Measurements from ENCODE around the gene ANKRD40CL. TPM values are rescaled to one million over a fixed set of nuclear protein-coding genes. Genes with fewer than 3 reads are reported as not detected.

Gene ANKRD40CL
- total RNA-seq, 6 experiments from 2014 or later = 0.29 TPM; not detected in 5

DNA sequence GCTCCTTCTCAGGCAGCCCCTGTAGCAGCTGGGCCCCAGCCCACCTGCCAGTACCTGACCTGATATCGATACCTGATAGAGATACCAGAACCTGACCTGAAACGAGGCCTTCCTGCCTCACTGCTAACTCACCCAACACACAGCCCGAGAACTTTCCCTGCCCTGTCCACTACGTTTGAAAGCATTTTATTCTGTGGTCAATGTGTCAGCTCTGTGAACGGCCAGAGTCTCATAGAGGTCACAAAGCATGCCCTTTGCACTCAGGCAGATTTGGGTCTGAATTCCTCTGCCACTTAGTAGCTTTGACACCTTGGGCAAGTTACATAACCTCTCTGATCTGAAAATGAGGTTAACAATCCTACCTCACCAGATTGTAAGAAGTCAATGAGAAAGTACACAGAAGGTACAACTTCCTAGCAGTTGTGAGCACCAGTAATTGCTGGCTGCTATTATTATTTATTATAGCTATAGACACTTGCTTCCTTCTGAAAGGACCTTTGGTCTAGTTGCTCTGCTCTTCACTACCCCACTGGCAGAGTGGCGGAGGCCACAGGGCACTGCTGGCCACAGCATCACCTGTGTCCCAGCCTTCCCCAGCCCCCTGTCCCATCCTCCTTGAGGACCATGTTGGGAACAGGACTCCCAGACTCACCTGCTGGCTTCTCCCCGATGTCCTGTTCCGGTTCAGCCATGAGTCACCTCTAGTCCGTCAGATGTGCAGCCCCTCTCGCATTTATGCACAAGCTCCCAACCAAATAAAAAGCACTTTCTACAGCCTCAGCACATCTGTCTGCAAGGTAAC lies 895 bp downstream of the ANKRD40CL start:
- no peaks in the 10 kb centered on the region for H3K9me3 ChIP-seq
- no peak for TF ChIP-seq CTCF (IDR thresholded peaks at IDR 0.05)
- TF ChIP-seq POLR2A (IDR thresholded peaks at IDR 0.05) = peak; percentile 23
- no peaks in the 10 kb centered on the region for H3K36me3 ChIP-seq
- DNase-seq (peak in 1 of 3 donors; percentile 79), ATAC-seq (peak; percentile 58 to 74 (median 66))
- peaks cover 0 to 53% (median 22%) of the 10 kb centered on the region in 4 donors for H3K4me1 ChIP-seq
- H3K27me3 ChIP-seq = no peaks in the 10 kb centered on the region
- intact Hi-C loops (cut with DNase I) = no loop called here
- peak overlapping the region; percentile 85 to 99 (median 92) for H3K27ac ChIP-seq
- no peak overlapping the region for H3K4me3 ChIP-seq
- WGBS (ENCODE audit: insufficient coverage, low coverage, low lambda C conversion rate, missing lambda C conversion rate) = 49% methylated on average over 5 of the region's 10 CpGs

GRCh38 chr17:50765454-50766221 lies 1.7 kb downstream of the ANKRD40CL start:
- no peak overlapping the region for H3K4me3 ChIP-seq
- ATAC-seq (peak; percentile 59 to 74 (median 66)), DNase-seq (peak; percentile 59 to 92 (median 89))

DNA sequence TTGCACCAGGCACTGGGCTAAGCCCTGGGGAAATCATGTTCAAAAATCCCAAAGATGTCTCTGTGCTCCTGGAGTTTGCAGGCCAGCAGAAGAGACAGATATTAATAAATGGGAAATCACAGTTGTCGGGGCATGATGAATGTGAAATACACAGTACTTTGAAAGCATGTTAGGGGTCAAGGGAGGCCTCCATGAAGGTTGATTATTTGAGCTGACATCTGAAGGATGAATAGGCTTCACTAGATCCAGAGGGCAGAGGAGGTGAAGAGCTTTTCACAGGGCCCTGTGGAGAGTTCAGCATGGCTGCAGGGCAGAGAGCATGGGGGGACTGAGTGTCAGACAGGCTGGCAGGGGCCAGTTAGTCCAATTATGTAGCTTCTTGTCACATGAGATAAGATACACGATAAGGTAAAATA lies 2.6 kb downstream of the ANKRD40CL start:
- DNase-seq = no peak
- H3K9me3 ChIP-seq = no peaks in the 10 kb centered on the region
- no peaks in the 10 kb centered on the region for H3K36me3 ChIP-seq
- H3K27me3 ChIP-seq = no peaks in the 10 kb centered on the region
- ATAC-seq = no peak
- WGBS (ENCODE audit: insufficient coverage, low coverage, low lambda C conversion rate, missing lambda C conversion rate) = 40% methylated on average over 2 of the region's 2 CpGs
- TF ChIP-seq POLR2A (IDR thresholded peaks at IDR 0.05) (no peak), CTCF (IDR thresholded peaks at IDR 0.05) (no peak)
- H3K4me3 ChIP-seq = no peak overlapping the region
- peak overlapping the region in 2 of 3 donors; percentile 22 to 99 for H3K27ac ChIP-seq
- intact Hi-C loops (cut with DNase I) = no loop called here
- peaks cover 0 to 53% (median 22%) of the 10 kb centered on the region in 4 donors for H3K4me1 ChIP-seq

More at GRCh38 chr17:50765454-50766221, 1.7 kb downstream of the ANKRD40CL start:
- no peaks in the 10 kb centered on the region for H3K9me3 ChIP-seq
- H3K4me1 ChIP-seq = peaks cover 0 to 53% (median 22%) of the 10 kb centered on the region in 4 donors
- H3K27ac ChIP-seq = peak overlapping the region; percentile 85 to 99 (median 92)
- H3K36me3 ChIP-seq = no peaks in the 10 kb centered on the region
- TF ChIP-seq CTCF (IDR thresholded peaks at IDR 0.05) = no peak
- no peak for TF ChIP-seq POLR2A (IDR thresholded peaks at IDR 0.05)
- H3K27me3 ChIP-seq = no peaks in the 10 kb centered on the region
- WGBS (ENCODE audit: insufficient coverage, low coverage, low lambda C conversion rate, missing lambda C conversion rate) = 28% methylated on average over 5 of the region's 9 CpGs
- intact Hi-C loops (cut with DNase I) = no loop called here

DNA sequence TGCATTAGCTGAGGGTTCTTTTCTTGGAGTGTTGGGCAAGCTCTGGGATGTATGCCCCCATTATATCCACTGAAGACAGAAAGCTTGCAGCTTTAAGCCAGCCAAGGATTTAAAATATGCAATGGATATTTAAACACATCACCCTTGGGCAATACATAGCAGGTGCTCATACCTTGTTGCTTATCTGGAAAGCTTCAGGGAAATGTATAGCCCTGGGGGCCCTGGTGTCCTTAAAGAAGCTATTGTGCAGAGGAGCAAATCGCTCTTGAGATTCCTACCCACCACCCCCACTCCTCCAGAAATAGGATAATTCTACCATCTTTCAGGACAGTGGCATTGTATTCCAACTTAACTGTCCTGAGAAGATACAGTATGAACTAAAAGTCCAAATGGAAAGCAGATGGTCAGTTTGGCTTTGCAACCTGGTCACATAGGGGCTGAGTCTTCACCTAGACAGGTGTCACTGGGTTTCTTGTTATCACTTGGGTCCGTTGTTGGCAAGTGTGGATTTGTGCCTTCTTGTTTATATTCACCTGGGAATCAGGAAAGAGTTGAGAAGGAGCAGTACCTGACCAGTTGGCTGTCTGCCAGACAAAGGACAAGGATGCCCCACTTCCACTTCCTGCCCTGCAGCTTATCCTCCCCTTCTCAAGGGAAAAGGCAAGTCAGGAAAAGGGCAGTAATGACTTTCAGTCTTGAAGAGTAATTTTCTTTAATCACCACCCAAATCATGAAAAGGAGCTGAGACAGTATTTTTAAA lies 3.4 kb downstream of the ANKRD40CL start:
- peaks cover 0 to 53% (median 22%) of the 10 kb centered on the region in 4 donors for H3K4me1 ChIP-seq
- DNase-seq (no peak), ATAC-seq (no peak)
- no peaks in the 10 kb centered on the region for H3K27me3 ChIP-seq
- no peaks in the 10 kb centered on the region for H3K36me3 ChIP-seq
- 70% methylated on average over 2 of the region's 2 CpGs for WGBS (ENCODE audit: insufficient coverage, low coverage, low lambda C conversion rate, missing lambda C conversion rate)
- no peaks in the 10 kb centered on the region for H3K9me3 ChIP-seq
- H3K27ac ChIP-seq = peak overlapping the region in 1 of 3 donors; percentile 99
- intact Hi-C loops (cut with DNase I) = no loop called here
- TF ChIP-seq POLR2A (IDR thresholded peaks at IDR 0.05) (no peak), CTCF (IDR thresholded peaks at IDR 0.05) (no peak)
- no peak overlapping the region for H3K4me3 ChIP-seq
